GM12892 (cell line): ENCODE results near the gene TPM1.

ENCODE experiments used
- DNase-seq: peaks from one replicate; pipeline ENCODE4 v3.0.0; 2011; ENCODE audit not compliant: insufficient read length
- FAIRE-seq: peaks from 2 replicates; lab custom pipeline; 2011; peaks lifted over from hg19 to GRCh38; lab: Jason Lieb, UNC
- POLR2A ChIP-seq: IDR thresholded peaks from 2 replicates; pipeline ENCODE4 v1.6.1; 2011; ENCODE audit warnings: low read depth, low read length, control low read depth
- POLR2AphosphoS5 ChIP-seq: IDR thresholded peaks from 2 replicates; pipeline ENCODE4 v1.6.1; 2011; ENCODE audit warnings: low read depth, low read length, control low read depth
- TAF1 ChIP-seq: IDR thresholded peaks from 2 replicates; pipeline ENCODE4 v1.6.1; 2011; ENCODE audit warnings: low read depth, mild to moderate bottlenecking, control low read depth, low read length, borderline replicate concordance

Gene TPM1

DNA sequence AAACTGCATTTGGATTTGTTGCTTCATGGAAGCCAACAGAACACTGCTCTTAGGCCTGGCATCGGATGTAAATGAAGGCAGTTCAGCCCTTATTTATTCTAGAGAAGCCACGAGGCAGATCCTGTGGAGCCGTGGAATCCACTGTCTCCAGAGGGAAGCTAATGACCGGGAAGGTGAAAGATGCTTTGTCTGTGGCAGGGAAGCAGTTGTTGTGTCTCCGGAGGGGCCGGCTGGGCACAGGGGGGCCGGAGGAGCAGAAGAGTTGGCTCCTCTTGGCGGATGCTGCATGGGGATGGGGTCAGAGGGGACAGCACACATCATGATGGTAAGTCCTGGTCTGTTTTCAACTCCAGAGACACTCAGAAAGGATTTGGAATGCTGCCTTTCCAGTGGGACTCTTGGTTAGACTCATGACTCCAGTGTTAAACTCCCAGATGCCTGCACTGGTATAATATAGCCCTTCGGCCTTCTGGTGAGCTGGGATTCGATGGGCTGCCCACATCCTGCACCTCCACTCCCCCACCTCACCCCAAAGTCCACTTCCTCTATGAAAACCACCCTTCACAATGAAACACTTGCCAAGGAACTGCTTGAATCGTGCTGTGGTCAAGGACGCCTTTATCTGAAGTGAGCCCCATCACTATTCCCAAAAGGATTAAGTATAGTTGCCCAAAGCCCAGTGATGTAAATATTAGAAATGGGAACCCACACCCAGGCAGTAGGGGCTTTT, 33.6 kb downstream of the TPM1 start:
- FAIRE-seq (no peak), DNase-seq (no peak)
- no peak for TF ChIP-seq POLR2A
- no peak for TF ChIP-seq TAF1
- TF ChIP-seq POLR2AphosphoS5 = no peak

DNA sequence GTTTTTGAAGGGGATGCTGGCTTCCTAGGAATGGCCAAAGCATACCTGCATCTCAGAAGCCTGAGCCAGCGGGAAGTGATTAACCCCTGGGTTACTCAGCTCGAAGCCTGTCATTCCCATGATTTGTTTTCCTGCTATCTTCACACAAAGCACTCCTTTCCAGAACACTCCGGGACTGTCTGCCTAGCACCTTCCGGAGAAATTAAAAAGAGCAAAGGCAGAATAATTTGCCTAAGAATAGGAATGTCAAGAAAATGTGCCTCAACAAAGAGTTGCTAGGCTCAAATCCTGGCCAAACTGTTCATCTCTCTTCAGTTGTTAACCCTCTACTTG, 34.1 kb downstream of the TPM1 start:
- DNase-seq = no peak
- TF ChIP-seq TAF1 = no peak
- TF ChIP-seq POLR2A = no peak
- no peak for TF ChIP-seq POLR2AphosphoS5
- FAIRE-seq = no peak

DNA sequence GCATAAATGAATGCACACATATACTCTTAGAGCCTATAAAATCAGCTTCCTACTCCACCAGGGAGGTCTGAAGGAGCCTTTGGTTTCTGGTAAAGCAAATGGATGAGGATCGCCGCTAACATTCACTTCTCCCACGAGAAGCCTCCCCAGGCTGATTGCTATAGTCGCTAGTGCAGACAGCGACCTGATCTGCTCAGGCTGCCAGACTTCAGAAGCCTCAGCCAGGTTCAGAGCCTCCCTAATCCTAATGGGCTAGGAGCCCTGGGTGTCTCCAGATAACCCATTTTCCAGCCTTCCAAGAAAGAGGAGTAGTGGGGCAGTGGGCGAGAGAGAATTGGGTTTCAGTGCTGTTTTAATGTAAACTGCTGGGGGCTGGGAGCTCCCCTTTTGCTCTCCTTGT, 35.4 kb downstream of the TPM1 start:
- TF ChIP-seq POLR2A (no peak), TAF1 (no peak), POLR2AphosphoS5 (no peak)
- DNase-seq (no peak), FAIRE-seq (no peak)

DNA sequence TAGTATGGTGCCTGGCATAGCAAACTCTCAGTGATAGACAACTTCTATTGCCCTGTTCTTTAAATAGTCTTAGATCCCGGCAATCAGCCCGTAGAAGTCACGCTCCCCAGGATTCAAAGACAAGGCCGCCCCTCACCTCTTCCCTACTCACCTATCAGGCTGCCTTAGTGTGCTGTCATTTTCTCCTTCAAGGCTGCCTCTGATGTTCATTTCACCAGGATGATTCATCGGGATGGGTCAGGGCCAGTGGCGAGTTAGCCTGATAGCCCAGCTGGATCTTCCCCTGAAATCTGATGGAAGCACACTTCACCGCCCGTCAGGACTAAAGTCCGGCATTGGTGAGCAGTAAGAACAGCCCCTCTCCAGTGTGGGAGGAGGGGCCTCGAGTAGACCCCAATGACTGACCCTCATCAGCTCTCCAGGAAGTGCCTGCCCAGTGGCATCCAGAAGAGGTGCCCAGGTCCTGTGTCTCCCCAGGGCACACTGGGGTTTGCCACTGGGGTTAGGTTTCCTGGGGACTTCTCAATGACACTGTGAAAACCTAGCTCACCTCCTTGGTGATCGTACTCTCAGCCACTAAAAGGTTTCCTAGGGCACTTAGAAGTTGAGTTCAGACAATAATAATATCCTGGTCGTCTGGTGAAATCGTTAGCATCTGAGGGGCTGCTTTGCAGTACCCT, 37.5 kb downstream of the TPM1 start:
- FAIRE-seq (no peak), DNase-seq (no peak)
- TF ChIP-seq POLR2A (no peak), POLR2AphosphoS5 (no peak), TAF1 (no peak)

DNA sequence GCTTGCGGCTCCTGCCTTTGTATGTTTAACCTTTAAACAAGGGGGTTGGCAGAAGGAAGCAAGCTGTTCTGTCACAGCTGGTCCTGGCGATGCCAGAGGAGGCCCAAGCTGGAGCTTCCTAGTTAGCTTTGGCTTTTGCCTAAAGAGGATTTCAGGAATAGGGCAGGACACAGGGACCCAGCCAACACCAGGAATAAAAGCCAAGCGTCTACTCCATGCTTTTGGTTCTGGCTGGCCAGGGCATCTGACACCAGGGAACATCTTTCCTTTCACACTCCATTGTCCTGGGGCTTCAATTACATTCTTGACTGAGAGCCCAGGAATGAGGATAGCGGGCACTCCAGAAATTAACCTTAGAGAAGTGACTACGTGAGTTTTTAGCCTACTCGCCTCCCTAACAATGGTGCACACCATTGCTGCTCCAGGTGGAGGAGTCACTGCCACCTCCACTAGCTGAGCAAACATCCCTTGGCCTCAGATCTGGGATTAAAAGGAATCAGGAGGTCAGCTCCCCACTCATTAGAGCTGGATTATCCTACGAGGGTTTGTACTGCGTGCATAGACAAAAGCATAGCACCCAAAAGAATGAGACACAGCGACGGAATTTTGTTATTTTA, 38.2 kb downstream of the TPM1 start:
- FAIRE-seq = no peak
- TF ChIP-seq POLR2AphosphoS5 (no peak), POLR2A (no peak), TAF1 (no peak)
- no peak for DNase-seq

DNA sequence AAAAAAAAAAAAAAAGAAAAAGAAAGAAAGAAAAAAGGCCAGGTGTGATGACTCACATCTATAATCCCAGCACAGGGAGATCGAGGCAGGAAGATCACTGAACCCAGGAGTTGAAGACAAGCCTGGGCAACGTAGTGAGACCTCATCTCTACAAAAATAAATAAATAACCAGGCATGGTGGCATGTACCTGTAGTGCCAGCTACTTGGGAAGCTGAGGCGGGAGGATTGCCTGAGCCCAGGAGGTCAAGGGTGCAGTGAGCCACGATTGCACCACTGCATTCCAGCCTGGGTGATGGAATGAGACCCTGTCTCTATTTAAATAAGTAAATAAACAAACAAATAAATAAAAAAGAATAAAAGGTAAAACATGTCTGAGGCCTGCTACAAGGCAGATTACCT, 39.8 kb downstream of the TPM1 start:
- FAIRE-seq = no peak
- no peak for TF ChIP-seq POLR2A
- TF ChIP-seq TAF1 = no peak
- TF ChIP-seq POLR2AphosphoS5 = no peak
- DNase-seq = no peak

DNA sequence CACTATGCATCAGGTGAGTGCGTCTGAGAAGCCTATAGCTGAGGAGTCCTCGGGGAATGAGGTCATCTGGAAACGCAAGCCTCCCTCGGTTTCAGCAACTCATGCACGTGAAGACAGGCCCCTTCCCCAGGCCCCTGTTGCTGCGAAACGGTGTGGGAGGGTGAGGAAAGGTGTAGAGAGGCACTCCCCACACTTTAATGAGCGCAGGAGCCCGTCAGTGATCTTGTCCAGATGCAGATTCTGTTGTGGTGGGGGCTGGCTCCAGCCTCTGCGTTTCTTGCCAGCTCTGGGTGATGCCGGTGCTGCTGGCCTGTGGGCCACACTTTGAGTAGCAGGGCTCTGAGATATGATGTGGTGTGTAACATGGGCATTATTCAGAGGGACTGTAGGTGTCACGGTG, 40.5 kb downstream of the TPM1 start:
- no peak for FAIRE-seq

DNA sequence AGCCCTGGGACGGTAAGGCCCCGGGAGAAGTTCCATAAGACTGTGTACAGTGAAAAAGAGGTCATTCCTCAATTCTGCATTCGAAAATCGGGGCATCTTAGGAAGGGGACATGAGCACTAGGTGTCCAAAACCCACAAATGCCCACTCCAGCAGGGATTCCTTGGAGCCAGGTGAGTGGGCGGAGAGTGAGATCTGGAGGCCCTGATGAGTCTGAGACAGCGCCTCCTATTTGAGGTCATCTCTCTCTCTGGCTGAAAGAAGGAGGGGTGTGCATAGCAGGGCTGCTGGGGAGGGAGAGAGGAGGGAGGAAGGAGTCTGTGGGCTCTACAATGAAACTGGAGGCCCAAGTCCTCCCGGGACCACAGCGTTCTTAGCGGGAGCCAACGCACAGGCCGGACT, 41.0 kb downstream of the TPM1 start:
- FAIRE-seq (no peak), DNase-seq (no peak)
- TF ChIP-seq POLR2AphosphoS5 (no peak), POLR2A (no peak), TAF1 (no peak)

More for the DNA sequence above, 40.5 kb downstream of the TPM1 start:
- DNase-seq = no peak
- TF ChIP-seq POLR2A (no peak), TAF1 (no peak), POLR2AphosphoS5 (no peak)

DNA sequence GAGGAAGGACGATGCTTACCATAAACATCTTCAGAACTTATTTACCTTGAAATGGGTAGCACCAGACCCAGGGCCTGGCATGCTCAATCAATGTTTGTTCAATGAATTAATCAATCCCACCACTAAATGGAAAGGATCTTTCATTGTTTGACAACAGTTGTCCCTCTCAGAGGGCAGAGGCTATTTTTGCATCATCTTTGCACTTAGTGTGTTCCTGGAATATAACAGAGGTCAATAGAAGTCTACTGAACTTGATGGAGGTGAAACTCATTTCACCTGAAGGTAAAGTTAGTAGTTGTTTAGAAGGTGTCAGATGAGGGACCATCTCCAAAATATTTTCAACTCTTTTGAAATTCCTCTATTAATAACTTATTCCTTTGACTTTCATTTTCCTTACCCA, 42.3 kb downstream of the TPM1 start:
- TF ChIP-seq POLR2AphosphoS5 (no peak), TAF1 (no peak), POLR2A (no peak)
- DNase-seq (no peak), FAIRE-seq (no peak)

DNA sequence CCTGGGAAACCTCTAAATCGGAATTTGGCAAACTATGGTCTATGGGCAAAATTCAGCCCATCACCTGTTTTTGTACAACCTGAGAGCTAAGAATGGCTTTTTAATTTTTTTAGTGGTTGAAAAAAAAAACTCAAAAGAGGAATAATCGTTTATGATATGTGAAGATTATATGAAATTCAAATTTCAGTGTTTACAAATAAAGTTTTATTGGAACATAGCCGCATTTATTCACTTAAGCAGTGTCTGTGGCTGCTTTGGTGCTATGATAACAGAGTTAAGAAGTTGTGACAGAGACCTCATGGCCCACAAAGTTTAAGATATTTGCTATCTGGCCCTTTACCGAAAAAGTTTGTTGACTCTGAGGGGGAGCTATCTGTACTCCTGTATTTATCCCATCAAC, 42.7 kb downstream of the TPM1 start:
- FAIRE-seq = no peak
- no peak for TF ChIP-seq POLR2A
- TF ChIP-seq TAF1 = no peak
- TF ChIP-seq POLR2AphosphoS5 = no peak
- no peak for DNase-seq

DNA sequence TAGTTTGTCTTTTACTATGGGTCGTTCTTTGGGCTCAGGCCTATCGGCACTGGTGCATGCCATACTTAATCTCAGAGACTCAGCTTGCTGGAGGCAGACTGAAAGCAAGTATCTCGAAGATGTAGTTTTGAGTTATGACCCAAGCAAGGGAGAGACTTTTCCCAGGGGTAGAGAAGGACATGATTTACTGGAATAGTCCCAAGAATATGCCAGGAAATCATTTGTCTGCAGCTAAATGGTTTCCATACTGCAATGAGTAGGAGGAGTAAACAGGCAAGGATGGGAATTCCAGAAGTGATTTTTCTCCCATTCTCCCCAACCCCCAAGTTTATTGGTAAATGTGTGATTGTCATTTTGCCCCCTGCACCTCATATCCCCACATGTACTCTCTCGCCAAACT, 43.7 kb downstream of the TPM1 start:
- FAIRE-seq = no peak
- DNase-seq = no peak
- TF ChIP-seq TAF1 = no peak
- TF ChIP-seq POLR2A = no peak
- TF ChIP-seq POLR2AphosphoS5 = no peak
